GM12865 (cell line): ENCODE data around the gene ALKBH7.

Source experiments
- DNase-seq: peaks from one replicate; pipeline ENCODE4 v3.0.0; 2010; ENCODE audit warnings: low read depth
- H3K4me3 ChIP-seq: 2 replicates; pipeline ENCODE4 v1.5.1; 2011; ENCODE audit warnings: mild to moderate bottlenecking, low read depth, low read length, control low read depth
- CTCF ChIP-seq: IDR thresholded peaks from 2 replicates; pipeline ENCODE4 v1.5.1; 2011; ENCODE audit warnings: low read length, control low read depth, low read depth, inconsistent platforms; ENCODE audit not compliant: insufficient read depth; ENCODE audit errors: missing control alignments

The ALKBH7 gene

GRCh38 chr19:6413291-6413690 lies 40.7 kb downstream of the ALKBH7 start:
- TF ChIP-seq CTCF, result no peak
- no peak for DNase-seq

DNA sequence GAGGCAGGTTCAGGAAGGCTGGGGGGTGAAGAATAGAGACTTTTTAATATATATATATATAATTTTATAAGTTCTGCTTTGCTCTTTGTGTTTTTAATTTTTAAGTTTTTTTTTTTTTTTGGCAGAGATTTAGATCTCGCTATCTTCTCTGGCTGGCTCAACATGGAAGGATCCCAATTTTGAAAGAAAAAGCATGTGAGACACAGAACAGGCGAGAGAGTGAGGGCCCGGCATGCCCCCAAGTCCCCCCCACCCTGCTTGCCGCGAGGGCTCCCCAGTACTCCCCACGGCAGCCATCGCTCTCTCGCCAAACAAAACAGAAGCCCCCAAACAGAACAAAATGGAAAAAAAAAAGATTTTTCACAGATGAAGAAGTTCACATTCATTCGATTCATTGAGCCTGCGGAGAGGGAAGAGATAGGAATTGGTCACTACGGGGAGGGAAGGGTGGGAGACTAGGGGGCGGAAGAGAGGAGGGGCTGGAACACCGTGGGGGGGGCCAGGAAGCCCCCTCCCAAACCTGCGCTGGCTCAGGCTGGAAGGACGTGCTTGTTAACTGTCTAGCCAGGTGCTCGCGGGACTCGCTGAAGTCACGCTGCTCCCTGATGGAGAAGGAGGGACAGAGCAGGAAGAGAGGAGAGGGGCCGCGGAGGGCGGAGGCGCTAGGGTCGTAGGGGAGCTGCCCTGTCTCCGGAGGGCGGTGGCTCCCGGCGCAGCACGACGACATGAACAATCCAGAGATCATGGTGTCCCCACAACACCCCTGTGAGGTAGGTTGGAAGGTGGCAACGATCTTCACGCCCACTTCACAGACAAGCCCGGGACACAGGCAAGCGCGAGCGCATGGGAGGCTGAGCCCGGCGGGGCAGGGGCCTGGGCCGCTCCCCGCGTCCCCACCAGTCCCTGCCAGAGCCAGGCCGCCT lies 41.4 kb downstream of the ALKBH7 start:
- no peak for DNase-seq
- no peak overlapping the region for H3K4me3 ChIP-seq
- TF ChIP-seq CTCF, result no peak

More at GRCh38 chr19:6413291-6413690, 40.7 kb downstream of the ALKBH7 start:
- no peak overlapping the region for H3K4me3 ChIP-seq

DNA sequence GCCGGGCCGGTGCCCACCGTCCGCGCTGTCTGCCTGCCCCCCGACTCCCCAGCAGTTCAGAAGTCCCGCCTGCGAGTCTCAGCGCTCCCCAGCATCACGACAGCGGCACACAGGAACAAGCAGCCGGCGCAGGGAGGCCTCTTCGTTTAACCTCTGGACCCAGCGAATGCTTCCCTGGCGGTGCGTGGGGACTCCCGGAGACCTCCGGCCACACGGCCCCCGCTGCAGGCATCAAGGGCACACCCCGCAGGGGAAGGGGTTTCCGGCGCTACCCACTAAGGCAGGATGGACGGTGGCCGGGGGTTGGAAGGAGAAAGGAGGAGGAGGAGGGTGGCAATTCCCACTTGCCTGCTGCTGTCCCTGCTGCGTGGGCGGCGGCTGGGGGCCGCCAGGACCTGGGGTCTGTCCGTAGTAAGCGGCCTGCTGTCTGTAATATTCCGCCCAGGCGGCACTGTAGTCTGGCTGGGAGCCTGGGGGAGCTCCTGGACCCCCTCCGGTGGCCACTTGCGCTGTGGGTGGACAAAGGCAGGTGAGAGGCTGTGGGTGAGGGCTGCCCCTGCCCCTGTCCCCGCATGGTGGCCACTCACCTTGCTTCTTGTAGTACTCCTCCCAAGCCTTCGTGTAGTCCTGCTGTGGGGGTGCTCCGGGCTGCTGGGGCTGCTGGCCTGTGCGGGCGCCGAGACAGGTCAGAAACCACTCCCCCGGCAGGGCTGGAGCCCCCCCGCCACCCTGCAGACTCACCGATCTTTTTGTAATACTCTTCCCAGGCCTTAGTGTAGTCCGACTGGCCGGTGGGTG lies 42.4 kb downstream of the ALKBH7 start:
- no peak overlapping the region for H3K4me3 ChIP-seq
- no peak for TF ChIP-seq CTCF
- no peak for DNase-seq

GRCh38 chr19:6415591-6416190 lies 43.1 kb downstream of the ALKBH7 start:
- no peak for DNase-seq
- TF ChIP-seq CTCF, result no peak
- H3K4me3 ChIP-seq, result no peak overlapping the region

DNA sequence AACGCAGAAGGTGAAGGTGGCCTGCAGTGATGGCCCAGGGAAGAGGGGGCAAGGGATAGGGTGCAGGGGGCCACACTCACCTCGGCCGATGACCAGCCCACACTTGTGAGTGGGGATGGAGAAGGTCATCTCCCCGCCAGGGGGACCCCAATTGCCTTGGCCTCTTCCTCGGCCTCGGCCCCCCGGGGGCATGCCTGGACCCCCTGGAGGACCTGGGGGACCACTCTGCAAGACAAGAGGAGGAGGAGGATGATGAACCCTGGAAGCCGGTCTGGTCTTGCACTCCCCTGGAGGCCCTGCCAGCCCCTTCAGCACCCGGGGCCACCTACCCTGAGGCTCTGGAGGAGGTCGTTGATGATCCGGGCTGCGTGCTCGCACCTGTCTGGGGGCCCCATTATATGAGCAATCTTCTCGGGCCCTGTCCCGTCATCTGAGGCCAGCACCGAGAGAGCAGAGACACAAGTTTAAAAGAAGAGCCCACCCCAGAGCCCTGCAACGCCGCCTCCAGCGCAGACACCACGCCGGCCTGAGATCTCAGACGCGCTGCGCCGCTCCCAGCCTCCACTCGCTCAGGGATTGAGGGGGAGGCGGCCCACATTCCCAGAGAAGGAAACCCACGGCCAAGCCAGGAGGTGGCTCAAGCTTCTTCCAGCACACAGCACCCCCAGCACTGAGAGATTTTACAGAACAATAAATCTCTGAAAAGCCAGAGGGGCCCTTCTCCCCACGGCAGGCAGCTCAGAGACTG lies 44.2 kb downstream of the ALKBH7 start:
- no peak for TF ChIP-seq CTCF
- DNase-seq, result no peak
- no peak overlapping the region for H3K4me3 ChIP-seq

GRCh38 chr19:6417713-6418561 lies 45.3 kb downstream of the ALKBH7 start:
- no peak overlapping the region for H3K4me3 ChIP-seq
- TF ChIP-seq CTCF, result no peak
- no peak for DNase-seq
